Hematopoietic multipotent progenitor cell treated with erythropoietin and hydrocortisone succinate and interleukin-3 and kit ligand, for 17 days (in vitro differentiated cells): ENCODE results near the gene MAOA.
"Not testable (repeated sequence)": the region's sequence is repeated elsewhere in the genome, so short reads cannot be mapped to it uniquely, and the experiment has no call there.

ENCODE experiments used
- DNase-seq: peaks from one replicate; pipeline ENCODE4 v3.0.0-alpha.2; 2015; ENCODE audit warnings: low spot score

The MAOA gene

DNA sequence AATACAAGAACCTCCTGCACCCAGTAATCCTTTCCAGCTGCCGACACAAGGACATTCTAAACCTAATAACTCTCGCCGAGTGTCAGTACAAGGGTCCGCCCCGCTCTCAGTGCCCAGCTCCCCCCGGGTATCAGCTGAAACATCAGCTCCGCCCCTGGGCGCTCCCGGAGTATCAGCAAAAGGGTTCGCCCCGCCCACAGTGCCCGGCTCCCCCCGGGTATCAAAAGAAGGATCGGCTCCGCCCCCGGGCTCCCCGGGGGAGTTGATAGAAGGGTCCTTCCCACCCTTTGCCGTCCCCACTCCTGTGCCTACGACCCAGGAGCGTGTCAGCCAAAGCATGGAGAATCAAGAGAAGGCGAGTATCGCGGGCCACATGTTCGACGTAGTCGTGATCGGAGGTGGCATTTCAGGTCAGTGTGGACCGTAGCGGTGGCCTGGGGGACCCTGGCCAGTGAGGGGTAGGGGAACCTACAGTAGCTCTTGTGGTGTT, at the start of gene MAOA:
Gene MAOA, plus strand, starts transcription at position 295 of the 490 bp plus-strand sequence. Its CDS starts 43 bp downstream, at position 338.
- peak; percentile 60 for DNase-seq

DNA sequence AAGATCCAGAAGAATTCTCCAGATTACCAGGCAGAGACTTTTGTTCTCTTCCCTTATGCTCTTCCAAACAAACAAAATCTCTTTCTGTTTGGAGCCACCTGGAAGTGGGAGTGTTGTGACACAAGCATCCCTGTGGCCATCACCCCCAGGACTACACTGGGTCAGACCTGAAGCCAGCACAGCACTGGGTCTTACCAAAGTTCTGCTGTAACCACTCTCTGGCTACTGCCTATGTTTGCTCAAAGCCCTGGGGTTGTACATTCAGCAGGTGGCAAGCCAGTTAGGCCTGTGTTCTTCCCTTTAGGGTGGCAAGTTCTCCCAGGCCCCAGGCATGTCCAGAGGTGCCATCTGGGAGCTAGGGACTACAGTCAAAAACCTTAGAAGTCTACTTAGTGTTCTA, 43.7 kb upstream of the MAOA start:
- no peak for DNase-seq

GRCh38 chrX:43615660-43616059, 40.4 kb upstream of the MAOA start:
- no peak for DNase-seq

DNA sequence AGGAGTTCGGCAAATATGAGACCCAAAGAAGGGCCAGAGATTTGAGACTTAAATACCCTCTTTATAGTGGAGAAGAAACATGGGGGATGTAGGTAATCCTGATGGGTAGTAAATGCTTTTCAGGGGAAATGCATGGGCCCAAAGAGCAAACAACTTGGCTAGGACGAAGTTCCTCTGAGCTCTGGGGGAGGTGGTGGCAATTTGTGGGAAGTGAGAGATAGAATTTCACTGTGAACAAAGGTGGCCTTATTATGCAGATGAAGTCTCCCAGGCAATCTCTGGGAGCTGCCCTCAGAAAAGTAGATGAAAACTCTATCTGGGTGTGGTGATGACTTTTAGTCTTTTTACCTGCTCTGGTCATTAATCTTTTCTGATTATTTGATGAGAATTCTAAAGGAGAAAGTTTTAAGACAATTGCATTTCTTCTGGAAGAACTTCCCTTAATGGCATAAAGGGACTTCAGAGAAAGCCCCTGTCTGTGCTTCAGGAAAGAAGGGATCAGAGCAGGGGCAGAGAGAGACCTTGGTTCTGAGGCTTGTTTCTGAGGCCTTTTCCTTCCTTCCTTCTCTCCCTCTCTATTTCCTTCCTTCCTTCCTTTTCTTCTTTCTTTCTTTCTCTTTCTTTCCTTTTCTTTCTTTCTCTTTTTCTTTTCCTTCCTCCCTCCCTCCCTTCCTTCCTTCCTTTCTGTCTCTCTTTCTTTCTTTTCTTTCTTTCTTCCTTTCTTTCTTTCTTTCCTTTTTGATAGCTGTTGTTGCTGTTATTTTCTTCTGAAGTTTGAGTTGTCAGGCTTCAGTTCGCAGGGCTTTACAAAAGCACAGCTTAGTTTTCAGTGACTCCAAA, 37.5 kb upstream of the MAOA start:
- DNase-seq = no peak

DNA sequence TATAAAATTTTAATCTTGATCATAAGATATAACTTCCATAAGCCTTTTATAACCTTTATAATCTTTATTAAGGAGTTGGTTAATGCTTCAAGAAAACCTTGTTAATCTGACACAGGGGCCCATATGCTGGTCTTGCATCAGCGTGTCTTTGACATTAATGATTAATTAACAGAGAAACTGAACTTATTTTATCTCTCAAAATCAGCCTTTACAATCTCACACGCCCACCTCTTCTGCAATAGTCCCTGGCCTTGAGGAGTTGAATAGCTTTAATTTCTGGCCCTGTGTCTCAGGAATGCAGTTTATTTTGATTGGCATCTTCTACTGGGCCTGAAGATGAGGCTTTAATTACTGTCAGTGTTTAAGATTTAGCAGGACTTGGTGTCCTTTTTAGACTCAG, 36.2 kb upstream of the MAOA start:
- DNase-seq = not testable (repeated sequence)

DNA sequence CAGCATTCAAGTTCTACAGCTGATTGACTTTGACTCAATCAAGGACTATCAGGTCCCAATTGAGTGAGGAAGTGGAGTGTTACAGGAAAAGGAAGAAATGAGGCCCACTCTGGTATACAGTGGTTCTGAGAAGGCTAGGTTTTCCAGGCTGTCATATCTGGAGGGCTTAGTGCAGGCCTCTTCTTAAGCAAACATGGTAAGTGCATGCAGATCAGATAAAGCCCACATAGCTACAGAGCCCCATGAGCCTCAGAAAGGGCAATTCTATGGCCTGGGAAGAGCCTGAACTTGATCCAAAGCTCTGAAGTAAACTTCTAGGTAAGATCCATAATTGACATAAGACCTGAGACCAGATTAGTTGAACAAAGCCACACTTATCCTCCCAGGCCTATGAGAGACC, 29.0 kb upstream of the MAOA start:
- no peak for DNase-seq

- DNase-seq = no peak
These were observed 28.4 kb upstream of the MAOA start for GRCh38 chrX:43627669-43628068.

GRCh38 chrX:43629229-43629628, 26.9 kb upstream of the MAOA start:
- no peak for DNase-seq

- DNase-seq = no peak
These were observed 24.3 kb upstream of the MAOA start for GRCh38 chrX:43631841-43632240.

- DNase-seq = no peak
These were observed 23.0 kb upstream of the MAOA start for GRCh38 chrX:43633081-43633480.

DNA sequence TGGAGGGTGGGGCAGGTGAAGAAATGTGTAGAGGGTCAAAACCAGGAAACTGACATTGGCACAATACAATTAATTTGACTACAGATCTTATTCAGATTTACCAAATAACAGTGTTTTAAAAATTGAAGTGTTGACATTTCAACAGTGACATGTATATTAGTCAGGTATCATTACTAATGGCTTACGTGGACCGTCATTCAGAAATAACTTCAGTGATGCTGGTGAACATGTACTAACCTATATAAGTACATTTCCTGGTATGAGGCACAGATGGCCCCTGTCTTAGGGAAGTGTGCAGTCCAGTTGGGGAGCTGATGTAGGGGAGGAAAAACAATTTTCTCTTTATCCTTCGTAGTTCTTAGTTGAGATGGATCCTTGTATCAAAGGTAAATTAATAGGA, 22.3 kb upstream of the MAOA start:
- no peak for DNase-seq

- no peak for DNase-seq
These were observed 15.6 kb upstream of the MAOA start for GRCh38 chrX:43640482-43640881.

DNA sequence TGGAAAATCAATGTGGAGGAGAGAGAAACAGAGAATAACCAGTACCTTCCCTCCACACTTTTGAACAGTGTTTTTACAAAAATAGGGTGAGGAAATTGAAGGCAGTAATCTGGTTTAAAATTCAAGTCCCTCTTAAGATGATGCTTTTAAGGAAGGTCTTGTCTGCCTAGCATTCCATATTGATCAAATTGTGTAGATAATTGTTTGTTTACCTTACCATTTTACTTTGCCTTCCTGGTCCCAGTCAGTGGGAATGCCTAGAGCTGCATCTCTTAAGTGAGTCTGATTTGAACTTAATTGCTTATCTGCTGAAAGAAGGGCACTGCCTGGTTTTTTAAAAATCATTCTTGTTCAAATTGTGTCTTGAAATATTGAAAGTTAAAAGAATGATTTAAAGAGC, 14.4 kb upstream of the MAOA start:
- no peak for DNase-seq

- DNase-seq = no peak
These were observed 12.9 kb upstream of the MAOA start for GRCh38 chrX:43643201-43643600.

DNA sequence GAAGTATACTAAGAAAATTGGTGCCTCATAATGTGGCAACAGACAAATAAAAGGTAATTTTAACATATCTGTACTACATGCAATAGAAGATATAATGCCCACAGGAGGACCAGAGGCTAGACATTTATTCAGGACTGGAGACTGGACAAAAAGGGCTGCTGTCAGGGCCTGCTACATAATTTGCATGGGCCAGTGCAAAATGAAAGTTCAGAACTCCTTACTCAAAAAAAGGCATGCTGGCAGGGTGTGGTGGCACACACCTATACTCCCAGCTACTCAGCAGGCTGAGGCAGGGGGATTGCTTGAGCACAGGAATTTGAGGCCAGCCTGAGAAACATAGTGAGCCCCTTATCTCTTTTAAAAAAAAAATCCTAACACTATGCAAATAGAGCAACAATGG, 12.4 kb upstream of the MAOA start:
- DNase-seq = no peak

GRCh38 chrX:43644124-43644701, 11.9 kb upstream of the MAOA start:
- DNase-seq = no peak

DNA sequence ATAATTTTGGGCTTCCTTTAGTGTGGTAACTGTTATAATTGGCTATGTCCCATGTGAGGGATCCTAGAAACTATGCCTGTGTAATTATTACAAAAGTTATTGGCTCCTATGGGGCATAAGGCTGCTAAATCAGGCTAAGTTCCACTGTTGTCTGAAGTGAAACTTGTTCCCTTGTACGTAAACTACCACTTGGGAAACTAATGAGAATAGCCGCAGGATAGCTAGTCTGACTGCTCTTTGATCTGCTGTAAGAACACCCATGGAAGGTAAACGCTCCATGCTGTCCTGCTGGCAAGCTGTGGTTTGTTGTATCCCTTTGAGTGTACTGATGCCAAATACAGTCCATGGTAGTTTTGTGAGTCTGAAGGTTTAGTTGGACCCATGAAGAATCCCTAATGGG, 9.3 kb upstream of the MAOA start:
- no peak for DNase-seq

GRCh38 chrX:43654431-43655150, 1.5 kb upstream of the MAOA start:
- peak; percentile 85 for DNase-seq

DNA sequence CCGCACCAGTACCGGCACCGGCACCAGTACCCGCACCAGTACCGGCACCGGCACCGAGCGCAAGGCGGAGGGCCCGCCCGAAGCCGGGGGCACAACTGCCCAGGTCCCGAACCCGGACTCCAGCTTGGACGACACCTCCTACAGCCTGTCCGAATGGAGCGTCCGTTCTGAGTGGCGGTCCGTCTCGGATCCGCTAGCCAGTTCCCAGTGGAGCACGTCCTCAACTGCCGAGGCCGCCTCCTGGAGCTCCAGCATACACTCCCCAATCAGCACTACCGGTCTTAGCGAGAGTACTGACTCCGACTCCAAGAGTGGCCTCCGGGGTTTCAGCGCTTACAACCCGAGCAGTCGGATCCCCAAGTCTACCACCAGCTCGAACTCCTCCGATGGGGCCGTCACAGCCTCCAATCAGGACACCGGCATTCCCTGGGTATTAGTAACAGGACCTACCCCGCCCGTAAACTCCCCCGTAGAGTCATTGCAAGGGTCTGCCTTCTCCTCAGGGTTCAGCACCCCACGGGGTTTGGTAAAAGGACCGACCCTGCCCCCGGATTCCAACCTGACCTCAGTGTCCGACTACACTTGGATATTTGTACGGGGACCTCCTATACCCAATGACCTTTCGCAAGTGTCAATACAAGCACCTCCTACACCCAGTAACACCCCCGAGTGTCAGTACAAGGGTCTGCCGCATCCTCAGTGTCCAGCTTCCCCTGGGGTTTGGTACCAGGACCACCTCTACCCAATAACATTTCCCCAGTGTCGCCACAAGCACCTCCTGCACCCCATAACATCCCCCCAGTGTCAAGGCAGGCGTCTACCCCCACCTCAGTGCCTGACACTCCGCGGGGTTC, 721 bp upstream of the MAOA start:
- DNase-seq = peak; percentile 5

GRCh38 chrX:43657671-43658070, 1.6 kb downstream of the MAOA start:
- DNase-seq = no peak

- no peak for DNase-seq
These were observed 5.6 kb downstream of the MAOA start for GRCh38 chrX:43661521-43662240.
